Medulla oblongata (tissue), 1 donor: ENCODE data around the gene KIR3DL3.
"Not testable (repeated sequence)": the region's sequence is repeated elsewhere in the genome, so short reads cannot be mapped to it uniquely, and the experiment has no call there.

Source experiments
- DNase-seq: peaks from one replicate; pipeline ENCODE4 v3.0.0-alpha.2; 2015; ENCODE audit errors: extremely low spot score

KIR3DL3 gene

GRCh38 chr19:54724142-54724541, at the start of gene KIR3DL3:
TSS of gene KIR3DL3 (plus strand) at chr19:54724442. CDS start at chr19:54724497, 55 bp downstream.
- DNase-seq: no peak

- peak; percentile 50 for DNase-seq
Measured at GRCh38 chr19:54676210-54676834, 47.9 kb upstream of the KIR3DL3 start.

- no peak for DNase-seq
Measured at GRCh38 chr19:54677217-54677616, 47.0 kb upstream of the KIR3DL3 start.

- not testable (repeated sequence) for DNase-seq
Measured at GRCh38 chr19:54681596-54681995, 42.6 kb upstream of the KIR3DL3 start.

GRCh38 chr19:54682306-54682856, 41.9 kb upstream of the KIR3DL3 start:
- no peak for DNase-seq

GRCh38 chr19:54684527-54684926, 39.7 kb upstream of the KIR3DL3 start:
- peak; percentile 16 for DNase-seq

- DNase-seq: no peak
Measured at GRCh38 chr19:54691582-54692297, 32.5 kb upstream of the KIR3DL3 start.

- no peak for DNase-seq
Measured at GRCh38 chr19:54692298-54692615, 32.0 kb upstream of the KIR3DL3 start.

- no peak for DNase-seq
Measured at GRCh38 chr19:54694648-54695047, 29.6 kb upstream of the KIR3DL3 start.

- DNase-seq: no peak
Measured at GRCh38 chr19:54696117-54696548, 28.1 kb upstream of the KIR3DL3 start.

GRCh38 chr19:54696766-54697165, 27.5 kb upstream of the KIR3DL3 start:
- DNase-seq: no peak

GRCh38 chr19:54697716-54698115, 26.5 kb upstream of the KIR3DL3 start:
- DNase-seq: not testable (repeated sequence)

- DNase-seq: no peak
Measured at GRCh38 chr19:54704928-54705327, 19.3 kb upstream of the KIR3DL3 start.

- DNase-seq: no peak
Measured at GRCh38 chr19:54707962-54708361, 16.3 kb upstream of the KIR3DL3 start.

GRCh38 chr19:54708781-54709180, 15.5 kb upstream of the KIR3DL3 start:
- no peak for DNase-seq

- no peak for DNase-seq
Measured at GRCh38 chr19:54709212-54709948, 14.9 kb upstream of the KIR3DL3 start.

GRCh38 chr19:54709956-54710355, 14.3 kb upstream of the KIR3DL3 start:
- not testable (repeated sequence) for DNase-seq

- no peak for DNase-seq
Measured at GRCh38 chr19:54724644-54725043, 402 bp downstream of the KIR3DL3 start.

GRCh38 chr19:54725321-54725720, 1.1 kb downstream of the KIR3DL3 start:
- no peak for DNase-seq

GRCh38 chr19:54727562-54727961, 3.3 kb downstream of the KIR3DL3 start:
- no peak for DNase-seq

- DNase-seq: no peak
Measured at GRCh38 chr19:54728167-54728566, 3.9 kb downstream of the KIR3DL3 start.

- DNase-seq: no peak
Measured at GRCh38 chr19:54729416-54730188, 5.4 kb downstream of the KIR3DL3 start.
